HEK293 (cell line): ENCODE results near the gene RTKN.

Experiments used
- MZF1 ChIP-seq: fragments of 450-650 bp; formaldehyde crosslinking; IDR thresholded peaks from 2 replicates; pipeline ENCODE4 v1.5.1; 2017; ENCODE audit warnings: missing biosample characterization, missing genetic modification characterization, borderline replicate concordance
- ZBTB7A ChIP-seq: fragments of 450-650 bp; formaldehyde crosslinking; IDR thresholded peaks from 2 replicates; pipeline ENCODE4 v1.5.1; 2016; ENCODE audit warnings: low read depth, missing biosample characterization, missing genetic modification characterization
- ZNF274 ChIP-seq, 2 experiments: fragments of 200-500 bp in 1 of 2; fragments of 450-650 bp in 1 of 2; sonication (Bioruptor generic) in 1 of 2; formaldehyde crosslinking in 1 of 2; IDR thresholded peaks; 2 replicates each; pipeline versions ENCODE4 v1.5.1 to v1.6.1; 2014 to 2016; ENCODE audit warnings: borderline replicate concordance in 1 of 2, inconsistent platforms in 1 of 2, low read length in 1 of 2, missing biosample characterization in 1 of 2, missing genetic modification characterization in 1 of 2
- ZNF629 ChIP-seq: fragments of 450-650 bp; formaldehyde crosslinking; IDR thresholded peaks from 2 replicates; pipeline ENCODE4 v1.5.1; 2017; ENCODE audit warnings: missing biosample characterization, missing genetic modification characterization
- ZNF830 ChIP-seq: fragments of 450-650 bp; IDR thresholded peaks from 2 replicates; pipeline ENCODE4 v1.5.0; 2018; ENCODE audit warnings: missing biosample characterization, missing genetic modification characterization, low read depth, mild to moderate bottlenecking, moderate library complexity
- TF ChIP-seq, protein P1 (sequence below): fragments of 450-650 bp; formaldehyde crosslinking; IDR thresholded peaks from 2 replicates; pipeline ENCODE4 v1.5.1; 2016; ENCODE audit warnings: missing biosample characterization, missing genetic modification characterization
- TF ChIP-seq, protein P2 (sequence below): sonication (generic); formaldehyde crosslinking; IDR thresholded peaks from 2 replicates; pipeline ENCODE4 v1.8.1; 2022; ENCODE audit warnings: mild to moderate bottlenecking, moderate library complexity, missing genetic modification reagents
- TF ChIP-seq, protein P3 (sequence below): fragments of 450-650 bp; formaldehyde crosslinking; IDR thresholded peaks from 2 replicates; pipeline ENCODE4 v1.5.1; 2016; ENCODE audit warnings: missing biosample characterization, missing genetic modification characterization

DNA sequence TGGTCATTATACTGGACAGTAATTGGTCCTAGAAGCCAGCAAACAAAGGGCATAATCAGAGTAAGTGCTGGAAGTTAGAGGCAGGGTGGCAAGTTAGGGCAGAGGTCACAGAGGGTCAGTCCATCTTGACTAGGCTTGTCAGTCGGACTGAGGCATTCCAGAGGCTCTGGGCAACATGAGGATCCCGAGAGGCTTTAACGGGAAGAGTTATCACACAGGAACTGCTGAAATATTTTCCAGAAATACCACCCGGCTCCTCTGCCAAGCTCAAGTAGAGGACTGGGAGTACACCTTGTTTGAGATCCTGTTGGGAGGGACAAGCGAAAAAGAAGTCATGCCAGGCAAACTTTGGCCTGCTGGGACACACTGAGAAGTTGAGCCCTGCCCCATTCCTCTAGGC lies 34.1 kb downstream of the RTKN start:
- TF ChIP-seq ZNF830 (no peak), ZNF274 (IDR thresholded peaks at IDR 0.05; ENCODE audit: low read length) (no peak), ZNF274 (tag by site-specific recombination; IDR thresholded peaks at IDR 0.05; ENCODE audit: borderline replicate concordance) (no peak), ZNF629 (tag by site-specific recombination) (no peak), ZBTB7A (no peak), MZF1 (tag by site-specific recombination) (no peak)
- TF ChIP-seq, protein P1, sequence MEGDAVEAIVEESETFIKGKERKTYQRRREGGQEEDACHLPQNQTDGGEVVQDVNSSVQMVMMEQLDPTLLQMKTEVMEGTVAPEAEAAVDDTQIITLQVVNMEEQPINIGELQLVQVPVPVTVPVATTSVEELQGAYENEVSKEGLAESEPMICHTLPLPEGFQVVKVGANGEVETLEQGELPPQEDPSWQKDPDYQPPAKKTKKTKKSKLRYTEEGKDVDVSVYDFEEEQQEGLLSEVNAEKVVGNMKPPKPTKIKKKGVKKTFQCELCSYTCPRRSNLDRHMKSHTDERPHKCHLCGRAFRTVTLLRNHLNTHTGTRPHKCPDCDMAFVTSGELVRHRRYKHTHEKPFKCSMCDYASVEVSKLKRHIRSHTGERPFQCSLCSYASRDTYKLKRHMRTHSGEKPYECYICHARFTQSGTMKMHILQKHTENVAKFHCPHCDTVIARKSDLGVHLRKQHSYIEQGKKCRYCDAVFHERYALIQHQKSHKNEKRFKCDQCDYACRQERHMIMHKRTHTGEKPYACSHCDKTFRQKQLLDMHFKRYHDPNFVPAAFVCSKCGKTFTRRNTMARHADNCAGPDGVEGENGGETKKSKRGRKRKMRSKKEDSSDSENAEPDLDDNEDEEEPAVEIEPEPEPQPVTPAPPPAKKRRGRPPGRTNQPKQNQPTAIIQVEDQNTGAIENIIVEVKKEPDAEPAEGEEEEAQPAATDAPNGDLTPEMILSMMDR (tag by site-specific recombination), result no peak
- TF ChIP-seq, protein P2, sequence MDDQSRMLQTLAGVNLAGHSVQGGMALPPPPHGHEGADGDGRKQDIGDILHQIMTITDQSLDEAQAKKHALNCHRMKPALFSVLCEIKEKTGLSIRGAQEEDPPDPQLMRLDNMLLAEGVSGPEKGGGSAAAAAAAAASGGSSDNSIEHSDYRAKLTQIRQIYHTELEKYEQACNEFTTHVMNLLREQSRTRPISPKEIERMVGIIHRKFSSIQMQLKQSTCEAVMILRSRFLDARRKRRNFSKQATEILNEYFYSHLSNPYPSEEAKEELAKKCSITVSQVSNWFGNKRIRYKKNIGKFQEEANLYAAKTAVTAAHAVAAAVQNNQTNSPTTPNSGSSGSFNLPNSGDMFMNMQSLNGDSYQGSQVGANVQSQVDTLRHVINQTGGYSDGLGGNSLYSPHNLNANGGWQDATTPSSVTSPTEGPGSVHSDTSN (CRISPR knock-in tag), result no peak
- TF ChIP-seq, protein P3, sequence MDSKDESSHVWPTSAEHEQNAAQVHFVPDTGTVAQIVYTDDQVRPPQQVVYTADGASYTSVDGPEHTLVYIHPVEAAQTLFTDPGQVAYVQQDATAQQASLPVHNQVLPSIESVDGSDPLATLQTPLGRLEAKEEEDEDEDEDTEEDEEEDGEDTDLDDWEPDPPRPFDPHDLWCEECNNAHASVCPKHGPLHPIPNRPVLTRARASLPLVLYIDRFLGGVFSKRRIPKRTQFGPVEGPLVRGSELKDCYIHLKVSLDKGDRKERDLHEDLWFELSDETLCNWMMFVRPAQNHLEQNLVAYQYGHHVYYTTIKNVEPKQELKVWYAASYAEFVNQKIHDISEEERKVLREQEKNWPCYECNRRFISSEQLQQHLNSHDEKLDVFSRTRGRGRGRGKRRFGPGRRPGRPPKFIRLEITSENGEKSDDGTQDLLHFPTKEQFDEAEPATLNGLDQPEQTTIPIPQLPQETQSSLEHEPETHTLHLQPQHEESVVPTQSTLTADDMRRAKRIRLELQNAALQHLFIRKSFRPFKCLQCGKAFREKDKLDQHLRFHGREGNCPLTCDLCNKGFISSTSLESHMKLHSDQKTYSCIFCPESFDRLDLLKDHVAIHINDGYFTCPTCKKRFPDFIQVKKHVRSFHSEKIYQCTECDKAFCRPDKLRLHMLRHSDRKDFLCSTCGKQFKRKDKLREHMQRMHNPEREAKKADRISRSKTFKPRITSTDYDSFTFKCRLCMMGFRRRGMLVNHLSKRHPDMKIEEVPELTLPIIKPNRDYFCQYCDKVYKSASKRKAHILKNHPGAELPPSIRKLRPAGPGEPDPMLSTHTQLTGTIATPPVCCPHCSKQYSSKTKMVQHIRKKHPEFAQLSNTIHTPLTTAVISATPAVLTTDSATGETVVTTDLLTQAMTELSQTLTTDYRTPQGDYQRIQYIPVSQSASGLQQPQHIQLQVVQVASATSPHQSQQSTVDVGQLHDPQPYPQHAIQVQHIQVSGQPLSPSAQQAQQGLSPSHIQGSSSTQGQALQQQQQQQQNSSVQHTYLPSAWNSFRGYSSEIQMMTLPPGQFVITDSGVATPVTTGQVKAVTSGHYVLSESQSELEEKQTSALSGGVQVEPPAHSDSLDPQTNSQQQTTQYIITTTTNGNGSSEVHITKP, result no peak
